ENCODE results near the gene TSPAN18. TPM values are rescaled to one million over a fixed set of nuclear protein-coding genes. Genes with fewer than 3 reads are reported as not detected.

Gene TSPAN18
- total and polyA plus RNA-seq, 2 donors from 2014 or later = 13.8 to 38.1 TPM

DNA sequence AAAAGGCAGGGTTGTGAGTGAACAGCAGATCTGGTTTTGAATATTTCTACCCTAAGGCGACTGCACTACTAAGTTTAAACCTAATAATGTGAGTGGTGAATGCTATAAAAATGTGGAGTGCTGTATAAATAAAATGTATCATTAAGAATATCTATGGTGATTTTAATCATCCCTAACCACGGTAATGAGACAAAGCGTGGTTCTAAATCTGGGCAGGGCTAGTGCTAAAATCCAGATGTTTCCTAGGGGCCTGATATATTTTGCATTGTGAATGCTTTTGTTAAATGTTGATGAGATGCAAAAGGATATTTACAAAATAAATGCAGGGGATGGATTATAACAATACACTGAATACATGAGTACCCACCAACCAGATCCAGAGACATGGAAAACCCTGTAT lies 58.1 kb downstream of the TSPAN18 start:
- Histone ChIP-seq H3K9me3 (ENCODE audit: control insufficient read depth in 2 of 3, insufficient read depth in 1 of 3, low read length in 3 of 3) (no peaks in the 10 kb centered on the region), H3K27ac (ENCODE audit: low read depth in 2 of 2, low read length in 2 of 2) (no peak overlapping the region), H3K27me3 (ENCODE audit: control insufficient read depth, insufficient read depth, low read length) (no peaks in the 10 kb centered on the region), H3K4me3 (ENCODE audit: low read length in 3 of 3) (no peak overlapping the region), H3K4me1 (ENCODE audit: control insufficient read depth in 2 of 3, insufficient read depth in 2 of 3, low read depth in 1 of 3, low read length in 3 of 3) (no peaks in the 10 kb centered on the region), H3K36me3 (ENCODE audit: control insufficient read depth in 2 of 3, insufficient read depth in 3 of 3, low read length in 3 of 3) (no peaks in the 10 kb centered on the region), H3K9ac (ENCODE audit: low read length in 3 of 3) (no peak overlapping the region)
- no peak for FAIRE-seq
- intact Hi-C loops (cut with DNase I) = no loop called here
- TF ChIP-seq, protein P1, sequence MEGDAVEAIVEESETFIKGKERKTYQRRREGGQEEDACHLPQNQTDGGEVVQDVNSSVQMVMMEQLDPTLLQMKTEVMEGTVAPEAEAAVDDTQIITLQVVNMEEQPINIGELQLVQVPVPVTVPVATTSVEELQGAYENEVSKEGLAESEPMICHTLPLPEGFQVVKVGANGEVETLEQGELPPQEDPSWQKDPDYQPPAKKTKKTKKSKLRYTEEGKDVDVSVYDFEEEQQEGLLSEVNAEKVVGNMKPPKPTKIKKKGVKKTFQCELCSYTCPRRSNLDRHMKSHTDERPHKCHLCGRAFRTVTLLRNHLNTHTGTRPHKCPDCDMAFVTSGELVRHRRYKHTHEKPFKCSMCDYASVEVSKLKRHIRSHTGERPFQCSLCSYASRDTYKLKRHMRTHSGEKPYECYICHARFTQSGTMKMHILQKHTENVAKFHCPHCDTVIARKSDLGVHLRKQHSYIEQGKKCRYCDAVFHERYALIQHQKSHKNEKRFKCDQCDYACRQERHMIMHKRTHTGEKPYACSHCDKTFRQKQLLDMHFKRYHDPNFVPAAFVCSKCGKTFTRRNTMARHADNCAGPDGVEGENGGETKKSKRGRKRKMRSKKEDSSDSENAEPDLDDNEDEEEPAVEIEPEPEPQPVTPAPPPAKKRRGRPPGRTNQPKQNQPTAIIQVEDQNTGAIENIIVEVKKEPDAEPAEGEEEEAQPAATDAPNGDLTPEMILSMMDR (IDR thresholded peaks at IDR 0.05; ENCODE audit: borderline replicate concordance, extremely low read depth, insufficient read depth) = no peak
- DNase-seq = no peak

DNA sequence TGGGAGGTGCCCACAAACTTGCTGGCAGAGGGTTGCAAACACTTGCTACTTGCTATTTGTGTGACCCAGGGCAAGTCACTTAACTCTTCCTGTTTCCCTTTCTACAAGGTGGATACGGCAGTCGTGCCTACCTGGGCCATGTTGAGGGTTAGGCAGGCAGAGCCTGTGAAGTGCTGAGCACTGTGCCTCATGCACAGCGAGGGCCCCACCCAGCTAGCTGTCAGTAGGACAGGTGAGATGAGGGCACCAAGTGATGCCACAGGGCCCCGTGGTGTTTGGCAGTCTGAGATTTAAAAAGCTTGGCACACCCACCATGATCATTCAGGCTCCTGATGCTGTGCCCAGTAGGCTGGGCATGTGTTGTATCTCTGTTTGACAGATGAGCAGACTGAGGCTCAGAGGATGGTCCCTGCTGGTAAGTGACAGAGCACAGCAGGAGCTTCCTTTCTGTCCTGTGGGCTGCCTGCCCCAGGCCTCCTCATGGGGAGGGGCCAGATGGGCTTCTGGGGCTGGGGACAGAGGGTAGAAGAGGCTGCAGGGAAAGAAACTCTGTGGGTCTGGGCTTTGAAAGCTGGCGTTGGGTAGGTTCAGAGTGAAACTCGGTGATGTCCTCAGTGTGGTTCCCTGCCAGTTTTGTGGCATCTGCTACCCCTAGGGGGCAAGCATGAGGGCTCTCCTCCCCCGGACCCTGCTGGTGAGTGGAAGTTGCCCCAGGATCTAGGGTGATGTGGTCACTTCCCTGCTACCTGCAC lies 59.3 kb downstream of the TSPAN18 start:
- DNase-seq = no peak

DNA sequence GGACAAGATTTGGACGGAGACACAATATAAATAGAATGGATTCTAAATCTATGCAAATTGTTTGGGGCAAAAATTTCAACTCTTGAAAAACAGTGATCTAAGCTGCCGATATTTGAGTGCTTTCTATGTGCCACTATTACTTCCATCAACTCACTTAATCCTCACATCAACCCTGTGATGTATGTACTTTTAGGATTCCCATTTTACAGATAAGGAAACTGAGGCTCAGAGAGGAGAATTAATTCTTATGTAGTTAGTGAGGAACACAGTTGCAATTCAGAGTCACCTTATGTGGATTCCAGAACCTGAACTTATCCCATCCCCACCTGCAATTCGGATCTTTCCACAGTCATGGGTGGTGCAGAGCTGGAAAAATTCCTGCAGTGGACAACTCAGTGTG lies 60.3 kb downstream of the TSPAN18 start:
- intact Hi-C loops (cut with DNase I) = no loop called here
- Histone ChIP-seq H3K27me3 (ENCODE audit: control insufficient read depth, insufficient read depth, low read length) (no peaks in the 10 kb centered on the region), H3K27ac (ENCODE audit: low read depth in 2 of 2, low read length in 2 of 2) (no peak overlapping the region), H3K36me3 (ENCODE audit: control insufficient read depth in 2 of 3, insufficient read depth in 3 of 3, low read length in 3 of 3) (no peaks in the 10 kb centered on the region), H3K4me3 (ENCODE audit: low read length in 3 of 3) (no peak overlapping the region), H3K9ac (ENCODE audit: low read length in 3 of 3) (no peak overlapping the region), H3K9me3 (ENCODE audit: control insufficient read depth in 2 of 3, insufficient read depth in 1 of 3, low read length in 3 of 3) (peaks cover 0 to 4% (median 0%) of the 10 kb centered on the region in 3 donors), H3K4me1 (ENCODE audit: control insufficient read depth in 2 of 3, insufficient read depth in 2 of 3, low read depth in 1 of 3, low read length in 3 of 3) (peaks cover 0 to 3% (median 0%) of the 10 kb centered on the region in 3 donors)
- TF ChIP-seq, protein P1 (IDR thresholded peaks at IDR 0.05; ENCODE audit: borderline replicate concordance, extremely low read depth, insufficient read depth) = no peak
- FAIRE-seq (no peak), DNase-seq (no peak)

More for the DNA sequence above, 59.3 kb downstream of the TSPAN18 start:
- no peak overlapping the region for H3K27ac ChIP-seq (ENCODE audit: low read depth in 2 of 2, low read length in 2 of 2)
- H3K4me3 ChIP-seq (ENCODE audit: low read length in 3 of 3) = no peak overlapping the region
- H3K9me3 ChIP-seq (ENCODE audit: control insufficient read depth in 2 of 3, insufficient read depth in 1 of 3, low read length in 3 of 3) = peaks cover 0 to 4% (median 0%) of the 10 kb centered on the region in 3 donors
- H3K27me3 ChIP-seq (ENCODE audit: control insufficient read depth, insufficient read depth, low read length) = no peaks in the 10 kb centered on the region
- H3K4me1 ChIP-seq (ENCODE audit: control insufficient read depth in 2 of 3, insufficient read depth in 2 of 3, low read depth in 1 of 3, low read length in 3 of 3) = peaks cover 0 to 3% (median 0%) of the 10 kb centered on the region in 3 donors
- no peak for FAIRE-seq
- TF ChIP-seq, protein P1 (IDR thresholded peaks at IDR 0.05; ENCODE audit: borderline replicate concordance, extremely low read depth, insufficient read depth) = peak; percentile 10
- no peak overlapping the region for H3K9ac ChIP-seq (ENCODE audit: low read length in 3 of 3)
- intact Hi-C loops (cut with DNase I) = no loop called here
- H3K36me3 ChIP-seq (ENCODE audit: control insufficient read depth in 2 of 3, insufficient read depth in 3 of 3, low read length in 3 of 3) = no peaks in the 10 kb centered on the region
